ENCODE results near the gene ASPM.

DNA sequence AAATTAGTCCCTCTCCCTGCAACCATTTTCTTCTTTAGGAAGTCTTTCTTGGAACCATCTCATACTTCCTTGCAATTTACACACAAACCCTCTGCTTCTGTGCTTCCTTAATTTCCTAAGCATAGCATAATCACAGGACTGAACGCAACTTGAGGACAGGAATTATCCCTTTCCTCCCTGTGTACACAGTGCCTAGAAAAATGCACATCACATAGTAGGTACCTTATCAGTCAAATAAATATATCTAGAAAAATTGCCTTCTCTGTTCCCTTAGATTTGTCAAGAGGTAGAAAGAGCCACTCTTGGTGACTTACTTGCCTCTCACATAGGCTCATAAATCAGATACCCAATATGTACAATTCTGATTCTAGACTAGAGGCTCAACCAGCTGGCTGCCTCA, 4.9 kb downstream of the ASPM start:
- TF ChIP-seq CTCF (IDR thresholded peaks at IDR 0.05): no peak
- TF ChIP-seq EZH2 (IDR thresholded peaks at IDR 0.05): no peak
- no peak for TF ChIP-seq EZH2phosphoT487 (IDR thresholded peaks at IDR 0.05)
